AG09319 (cell line): ENCODE data around the gene MAST3.

ENCODE experiments used
- DNase-seq: peaks from one replicate; pipeline ENCODE4 v3.0.0-alpha.2; 2010; ENCODE audit warnings: low read depth; ENCODE audit errors: extremely low read depth
- CTCF ChIP-seq: IDR thresholded peaks from 2 replicates; pipeline ENCODE4 v1.5.1; 2011; ENCODE audit warnings: low read depth, mild to moderate bottlenecking, inconsistent platforms, low read length, moderate library complexity

Gene MAST3

GRCh38 chr19:18137657-18138339, 40.2 kb downstream of the MAST3 start:
- TF ChIP-seq CTCF: no peak
- no peak for DNase-seq

- TF ChIP-seq CTCF: no peak
- no peak for DNase-seq
Observed at GRCh38 chr19:18140473-18140872, 42.9 kb downstream of the MAST3 start.

- TF ChIP-seq CTCF: no peak
- DNase-seq: no peak
Observed at GRCh38 chr19:18141031-18141430, 43.5 kb downstream of the MAST3 start.

GRCh38 chr19:18143902-18144301, 46.3 kb downstream of the MAST3 start:
- TF ChIP-seq CTCF: no peak
- DNase-seq: no peak

- no peak for TF ChIP-seq CTCF
- no peak for DNase-seq
Observed at GRCh38 chr19:18144361-18144760, 46.8 kb downstream of the MAST3 start.

GRCh38 chr19:18144906-18145305, 47.3 kb downstream of the MAST3 start:
- no peak for DNase-seq
- TF ChIP-seq CTCF: no peak

GRCh38 chr19:18145391-18145999, 47.9 kb downstream of the MAST3 start:
- DNase-seq: no peak
- no peak for TF ChIP-seq CTCF
